ENCODE measurements around the gene DPH6.

DPH6 gene

GRCh38 chr15:35519541-35520149, 26.3 kb downstream of the DPH6 start:
- H3K36me3 ChIP-seq (ENCODE audit: control insufficient read depth in 2 of 2, insufficient read depth in 2 of 2, low read length in 2 of 2) = no peaks in the 10 kb centered on the region
- no peak overlapping the region for H3K4me3 ChIP-seq (ENCODE audit: low read length in 2 of 2)
- H3K27ac ChIP-seq (ENCODE audit: low read depth in 2 of 2, low read length in 2 of 2) = no peak overlapping the region
- H3K9ac ChIP-seq (ENCODE audit: low read depth in 1 of 2, low read length in 2 of 2) = no peak overlapping the region
- no peaks in the 10 kb centered on the region for H3K27me3 ChIP-seq (ENCODE audit: control insufficient read depth in 2 of 2, insufficient read depth in 2 of 2, low read length in 2 of 2)
- no peaks in the 10 kb centered on the region for H3K9me3 ChIP-seq (ENCODE audit: control insufficient read depth in 2 of 2, low read length in 2 of 2)
- H3K4me1 ChIP-seq (ENCODE audit: control insufficient read depth in 2 of 2, insufficient read depth in 2 of 2, low read length in 2 of 2) = no peaks in the 10 kb centered on the region

- H3K4me1 ChIP-seq (ENCODE audit: control insufficient read depth in 2 of 2, insufficient read depth in 2 of 2, low read length in 2 of 2) = no peaks in the 10 kb centered on the region
- no peak overlapping the region for H3K27ac ChIP-seq (ENCODE audit: low read depth in 2 of 2, low read length in 2 of 2)
- no peak overlapping the region for H3K4me3 ChIP-seq (ENCODE audit: low read length in 2 of 2)
- H3K9me3 ChIP-seq (ENCODE audit: control insufficient read depth in 2 of 2, low read length in 2 of 2) = no peaks in the 10 kb centered on the region
- no peak overlapping the region for H3K9ac ChIP-seq (ENCODE audit: low read depth in 1 of 2, low read length in 2 of 2)
- no peaks in the 10 kb centered on the region for H3K36me3 ChIP-seq (ENCODE audit: control insufficient read depth in 2 of 2, insufficient read depth in 2 of 2, low read length in 2 of 2)
- no peaks in the 10 kb centered on the region for H3K27me3 ChIP-seq (ENCODE audit: control insufficient read depth in 2 of 2, insufficient read depth in 2 of 2, low read length in 2 of 2)
These were observed 26.9 kb downstream of the DPH6 start for GRCh38 chr15:35519052-35519451.

- H3K27me3 ChIP-seq (ENCODE audit: control insufficient read depth in 2 of 2, insufficient read depth in 2 of 2, low read length in 2 of 2) = no peaks in the 10 kb centered on the region
- no peak overlapping the region for H3K9ac ChIP-seq (ENCODE audit: low read depth in 1 of 2, low read length in 2 of 2)
- no peak overlapping the region for H3K27ac ChIP-seq (ENCODE audit: low read depth in 2 of 2, low read length in 2 of 2)
- no peaks in the 10 kb centered on the region for H3K36me3 ChIP-seq (ENCODE audit: control insufficient read depth in 2 of 2, insufficient read depth in 2 of 2, low read length in 2 of 2)
- no peaks in the 10 kb centered on the region for H3K9me3 ChIP-seq (ENCODE audit: control insufficient read depth in 2 of 2, low read length in 2 of 2)
- no peaks in the 10 kb centered on the region for H3K4me1 ChIP-seq (ENCODE audit: control insufficient read depth in 2 of 2, insufficient read depth in 2 of 2, low read length in 2 of 2)
- no peak overlapping the region for H3K4me3 ChIP-seq (ENCODE audit: low read length in 2 of 2)
These were observed 31.2 kb downstream of the DPH6 start for GRCh38 chr15:35514759-35515158.

- H3K36me3 ChIP-seq (ENCODE audit: control insufficient read depth in 2 of 2, insufficient read depth in 2 of 2, low read length in 2 of 2) = no peaks in the 10 kb centered on the region
- no peak overlapping the region for H3K27ac ChIP-seq (ENCODE audit: low read depth in 2 of 2, low read length in 2 of 2)
These were observed 37.9 kb downstream of the DPH6 start for GRCh38 chr15:35507932-35508638.

GRCh38 chr15:35506272-35506870, 39.6 kb downstream of the DPH6 start:
- no peaks in the 10 kb centered on the region for H3K36me3 ChIP-seq (ENCODE audit: control insufficient read depth in 2 of 2, insufficient read depth in 2 of 2, low read length in 2 of 2)
- H3K9ac ChIP-seq (ENCODE audit: low read depth in 1 of 2, low read length in 2 of 2) = no peak overlapping the region
- no peaks in the 10 kb centered on the region for H3K9me3 ChIP-seq (ENCODE audit: control insufficient read depth in 2 of 2, low read length in 2 of 2)
- peaks cover 0 to 3% of the 10 kb centered on the region in 2 donors for H3K4me1 ChIP-seq (ENCODE audit: control insufficient read depth in 2 of 2, insufficient read depth in 2 of 2, low read length in 2 of 2)
- H3K27me3 ChIP-seq (ENCODE audit: control insufficient read depth in 2 of 2, insufficient read depth in 2 of 2, low read length in 2 of 2) = no peaks in the 10 kb centered on the region
- no peak overlapping the region for H3K27ac ChIP-seq (ENCODE audit: low read depth in 2 of 2, low read length in 2 of 2)
- H3K4me3 ChIP-seq (ENCODE audit: low read length in 2 of 2) = no peak overlapping the region

More at GRCh38 chr15:35507932-35508638, 37.9 kb downstream of the DPH6 start:
- Histone ChIP-seq H3K27me3 (ENCODE audit: control insufficient read depth in 2 of 2, insufficient read depth in 2 of 2, low read length in 2 of 2) (no peaks in the 10 kb centered on the region), H3K9me3 (ENCODE audit: control insufficient read depth in 2 of 2, low read length in 2 of 2) (no peaks in the 10 kb centered on the region), H3K4me3 (ENCODE audit: low read length in 2 of 2) (no peak overlapping the region), H3K9ac (ENCODE audit: low read depth in 1 of 2, low read length in 2 of 2) (no peak overlapping the region), H3K4me1 (ENCODE audit: control insufficient read depth in 2 of 2, insufficient read depth in 2 of 2, low read length in 2 of 2) (peaks cover 0 to 3% of the 10 kb centered on the region in 2 donors)

- Histone ChIP-seq H3K36me3 (ENCODE audit: control insufficient read depth in 2 of 2, insufficient read depth in 2 of 2, low read length in 2 of 2) (no peaks in the 10 kb centered on the region), H3K27ac (ENCODE audit: low read depth in 2 of 2, low read length in 2 of 2) (no peak overlapping the region), H3K9ac (ENCODE audit: low read depth in 1 of 2, low read length in 2 of 2) (no peak overlapping the region), H3K4me1 (ENCODE audit: control insufficient read depth in 2 of 2, insufficient read depth in 2 of 2, low read length in 2 of 2) (peaks cover 0 to 3% of the 10 kb centered on the region in 2 donors), H3K4me3 (ENCODE audit: low read length in 2 of 2) (no peak overlapping the region), H3K27me3 (ENCODE audit: control insufficient read depth in 2 of 2, insufficient read depth in 2 of 2, low read length in 2 of 2) (no peaks in the 10 kb centered on the region), H3K9me3 (ENCODE audit: control insufficient read depth in 2 of 2, low read length in 2 of 2) (no peaks in the 10 kb centered on the region)
These were observed 40.2 kb downstream of the DPH6 start for GRCh38 chr15:35505809-35506208.

GRCh38 chr15:35505141-35505540, 40.8 kb downstream of the DPH6 start:
- Histone ChIP-seq H3K36me3 (ENCODE audit: control insufficient read depth in 2 of 2, insufficient read depth in 2 of 2, low read length in 2 of 2) (no peaks in the 10 kb centered on the region), H3K9me3 (ENCODE audit: control insufficient read depth in 2 of 2, low read length in 2 of 2) (no peaks in the 10 kb centered on the region), H3K27me3 (ENCODE audit: control insufficient read depth in 2 of 2, insufficient read depth in 2 of 2, low read length in 2 of 2) (no peaks in the 10 kb centered on the region), H3K4me1 (ENCODE audit: control insufficient read depth in 2 of 2, insufficient read depth in 2 of 2, low read length in 2 of 2) (peaks cover 0 to 3% of the 10 kb centered on the region in 2 donors), H3K4me3 (ENCODE audit: low read length in 2 of 2) (no peak overlapping the region), H3K9ac (ENCODE audit: low read depth in 1 of 2, low read length in 2 of 2) (no peak overlapping the region), H3K27ac (ENCODE audit: low read depth in 2 of 2, low read length in 2 of 2) (no peak overlapping the region)

GRCh38 chr15:35499723-35500122, 46.2 kb downstream of the DPH6 start:
- no peak overlapping the region for H3K27ac ChIP-seq (ENCODE audit: low read depth in 2 of 2, low read length in 2 of 2)
- no peak overlapping the region for H3K4me3 ChIP-seq (ENCODE audit: low read length in 2 of 2)

GRCh38 chr15:35496585-35496984, 49.4 kb downstream of the DPH6 start:
- no peaks in the 10 kb centered on the region for H3K27me3 ChIP-seq (ENCODE audit: control insufficient read depth in 2 of 2, insufficient read depth in 2 of 2, low read length in 2 of 2)
- H3K4me3 ChIP-seq (ENCODE audit: low read length in 2 of 2) = no peak overlapping the region

More at GRCh38 chr15:35499723-35500122, 46.2 kb downstream of the DPH6 start:
- H3K9ac ChIP-seq (ENCODE audit: low read depth in 1 of 2, low read length in 2 of 2) = no peak overlapping the region
- no peaks in the 10 kb centered on the region for H3K9me3 ChIP-seq (ENCODE audit: control insufficient read depth in 2 of 2, low read length in 2 of 2)
- H3K27me3 ChIP-seq (ENCODE audit: control insufficient read depth in 2 of 2, insufficient read depth in 2 of 2, low read length in 2 of 2) = no peaks in the 10 kb centered on the region
- H3K36me3 ChIP-seq (ENCODE audit: control insufficient read depth in 2 of 2, insufficient read depth in 2 of 2, low read length in 2 of 2) = no peaks in the 10 kb centered on the region
- H3K4me1 ChIP-seq (ENCODE audit: control insufficient read depth in 2 of 2, insufficient read depth in 2 of 2, low read length in 2 of 2) = no peaks in the 10 kb centered on the region

GRCh38 chr15:35495080-35495479, 50.9 kb downstream of the DPH6 start:
- H3K9ac ChIP-seq (ENCODE audit: low read depth in 1 of 2, low read length in 2 of 2) = no peak overlapping the region
- H3K27ac ChIP-seq (ENCODE audit: low read depth in 2 of 2, low read length in 2 of 2) = no peak overlapping the region
- H3K36me3 ChIP-seq (ENCODE audit: control insufficient read depth in 2 of 2, insufficient read depth in 2 of 2, low read length in 2 of 2) = no peaks in the 10 kb centered on the region
- H3K27me3 ChIP-seq (ENCODE audit: control insufficient read depth in 2 of 2, insufficient read depth in 2 of 2, low read length in 2 of 2) = no peaks in the 10 kb centered on the region
- peaks cover 0 to 5% of the 10 kb centered on the region in 2 donors for H3K4me1 ChIP-seq (ENCODE audit: control insufficient read depth in 2 of 2, insufficient read depth in 2 of 2, low read length in 2 of 2)
- no peak overlapping the region for H3K4me3 ChIP-seq (ENCODE audit: low read length in 2 of 2)
- no peaks in the 10 kb centered on the region for H3K9me3 ChIP-seq (ENCODE audit: control insufficient read depth in 2 of 2, low read length in 2 of 2)

More at GRCh38 chr15:35496585-35496984, 49.4 kb downstream of the DPH6 start:
- Histone ChIP-seq H3K9me3 (ENCODE audit: control insufficient read depth in 2 of 2, low read length in 2 of 2) (no peaks in the 10 kb centered on the region), H3K9ac (ENCODE audit: low read depth in 1 of 2, low read length in 2 of 2) (no peak overlapping the region), H3K27ac (ENCODE audit: low read depth in 2 of 2, low read length in 2 of 2) (no peak overlapping the region), H3K36me3 (ENCODE audit: control insufficient read depth in 2 of 2, insufficient read depth in 2 of 2, low read length in 2 of 2) (no peaks in the 10 kb centered on the region), H3K4me1 (ENCODE audit: control insufficient read depth in 2 of 2, insufficient read depth in 2 of 2, low read length in 2 of 2) (peaks cover 0 to 5% of the 10 kb centered on the region in 2 donors)

Measured in mucosa of rectum (tissue), 2 donors.